HG02610 (cell line): ENCODE data around the gene HECA.
"Not testable (repeated sequence)": the region's sequence is repeated elsewhere in the genome, so short reads cannot be mapped to it uniquely, and the experiment has no call there.

Experiments
- ATAC-seq: cut with Tn5 transposase; IDR thresholded peaks from one replicate; pipeline ENCODE4 v1.9.1; 2021; ENCODE audit warnings: mild to moderate bottlenecking, moderate library complexity; ENCODE audit not compliant: unreplicated experiment

The HECA gene

GRCh38 chr6:139134817-139135577 is at the start of gene HECA:
TSS of gene HECA (plus strand) at chr6:139135080. CDS start at chr6:139135397, 317 bp downstream.
- peak; percentile 91 for ATAC-seq

GRCh38 chr6:139091826-139092225 is 43.1 kb upstream of the HECA start:
- no peak for ATAC-seq

- ATAC-seq: peak; percentile 97
Measured at GRCh38 chr6:139099984-139100383, 34.9 kb upstream of the HECA start.

GRCh38 chr6:139107051-139107450 is 27.8 kb upstream of the HECA start:
- no peak for ATAC-seq

- no peak for ATAC-seq
Measured at GRCh38 chr6:139108378-139108777, 26.5 kb upstream of the HECA start.

- no peak for ATAC-seq
Measured at GRCh38 chr6:139109558-139109957, 25.3 kb upstream of the HECA start.

- no peak for ATAC-seq
Measured at GRCh38 chr6:139112146-139112545, 22.7 kb upstream of the HECA start.

- ATAC-seq: no peak
Measured at GRCh38 chr6:139112561-139112960, 22.3 kb upstream of the HECA start.

- ATAC-seq: no peak
Measured at GRCh38 chr6:139114746-139115145, 20.1 kb upstream of the HECA start.

GRCh38 chr6:139115989-139116758 is 18.7 kb upstream of the HECA start:
- no peak for ATAC-seq

GRCh38 chr6:139117734-139118133 is 17.1 kb upstream of the HECA start:
- no peak for ATAC-seq

- no peak for ATAC-seq
Measured at GRCh38 chr6:139119552-139119951, 15.3 kb upstream of the HECA start.

- ATAC-seq: not testable (repeated sequence)
Measured at GRCh38 chr6:139122823-139123222, 12.1 kb upstream of the HECA start.

- ATAC-seq: peak; percentile 100
Measured at GRCh38 chr6:139124887-139125672, 9.8 kb upstream of the HECA start.

GRCh38 chr6:139126255-139126654 is 8.6 kb upstream of the HECA start:
- ATAC-seq: no peak

GRCh38 chr6:139126931-139127330 is 7.9 kb upstream of the HECA start:
- no peak for ATAC-seq

GRCh38 chr6:139129284-139129683 is 5.6 kb upstream of the HECA start:
- ATAC-seq: no peak

- no peak for ATAC-seq
Measured at GRCh38 chr6:139131736-139132280, 3.1 kb upstream of the HECA start.

- ATAC-seq: no peak
Measured at GRCh38 chr6:139133262-139134063, 1.4 kb upstream of the HECA start.

GRCh38 chr6:139134064-139134395 is 850 bp upstream of the HECA start:
- ATAC-seq: no peak
